Left lung (tissue), 10 donors: ENCODE data around the gene STRADB. TPM values are rescaled to one million over a fixed set of nuclear protein-coding genes. Genes with fewer than 3 reads are reported as not detected.

Source experiments
- ATAC-seq: fragments of 200-7000 bp; cut with Tn5 transposase; one replicate; pipeline ENCODE4 v1.9.1; 2020; ENCODE audit warnings: moderate library complexity
- DNase-seq, 4 donors: peaks; one replicate each; pipeline ENCODE4 v3.0.0-alpha.2; 2013 to 2020
- H3K27ac ChIP-seq, 2 donors: fragments of 200-600 bp; sonication (generic) in 1 of 2; one replicate each; pipeline versions ENCODE4 v1.5.0 to v1.8.0; 2020 to 2021
- H3K27me3 ChIP-seq, 2 donors: fragments of 200-600 bp; sonication (generic) in 1 of 2; one replicate each; pipeline versions ENCODE4 v1.5.0 to v1.8.0; 2020 to 2021
- H3K36me3 ChIP-seq, 2 donors: fragments of 200-600 bp; sonication (generic) in 1 of 2; one replicate each; pipeline versions ENCODE4 v1.5.0 to v1.8.0; 2020 to 2021
- H3K4me1 ChIP-seq, 2 donors: fragments of 200-600 bp; one replicate each; pipeline ENCODE4 v1.8.0; 2021
- H3K4me3 ChIP-seq, 2 donors: fragments of 200-600 bp; sonication (generic) in 1 of 2; one replicate each; pipeline versions ENCODE4 v1.5.0 to v1.8.0; 2020 to 2021; ENCODE audit warnings: mild to moderate bottlenecking in 1 of 2
- H3K9me3 ChIP-seq, 2 donors: fragments of 200-600 bp; sonication (generic) in 1 of 2; one replicate each; pipeline versions ENCODE4 v1.5.0 to v1.8.0; 2020 to 2021
- intact Hi-C, 2 donors: fragments of 100-400 bp; cut with DNase I; formaldehyde crosslinking; loops; one replicate each; pipeline versions ENCODE4 v1.11.2 to v1.14.2; 2022
- polyA plus RNA-seq, 6 donors: library from polyadenylated mRNA; unstranded; fragments of 120-200 nt; gene quantifications; one replicate each; pipeline ENCODE4 v1.2.1, GENCODE V29; 2013; ENCODE audit not compliant: insufficient read length in 6 of 6
- total RNA-seq, 2 donors: library from RNA; stranded (reverse); fragmentation: NEBNext Ultra II Directional; extraction: Animal tissue kit (Norgen Biotek cat#: 25700); gene quantifications; one replicate each; pipeline ENCODE4 v1.2.1, GENCODE V29; 2021
- TF ChIP-seq, protein P1 (sequence below), 2 donors: fragments of 200-600 bp; sonication (generic) in 1 of 2; IDR thresholded peaks; one replicate each; pipeline versions ENCODE4 v1.5.0 to v1.8.0; 2021; ENCODE audit warnings: antibody characterized with exemption in 2 of 2
- donor health status: DM: no; HTN: yes; CAD: no.
- donor health status: DM: no; HTN: no; CAD: no.

STRADB gene
- total and polyA plus RNA-seq, 8 donors: 16.0 to 54.9 (median 44.6) TPM

DNA sequence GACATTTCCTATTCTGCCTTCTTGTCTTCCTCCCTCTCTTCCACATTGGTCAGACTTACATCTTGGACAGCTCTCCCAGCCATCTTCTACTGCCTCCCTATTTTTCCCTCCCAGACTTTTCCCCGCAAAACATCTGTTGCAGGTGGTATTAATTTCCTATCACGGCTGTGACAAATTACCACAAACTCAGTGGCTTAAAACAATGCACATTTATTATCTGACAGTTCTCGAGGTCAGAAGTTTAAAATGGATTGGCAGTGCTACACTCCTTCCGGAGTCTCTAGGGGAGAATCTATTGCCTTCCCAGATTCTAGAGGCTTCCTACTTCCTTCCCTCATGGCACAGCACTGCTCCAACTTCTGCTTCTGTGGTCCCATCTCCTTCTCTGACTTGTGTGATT lies 33.3 kb downstream of the STRADB start:
- Histone ChIP-seq H3K4me1 (no peaks in the 10 kb centered on the region), H3K27me3 (no peaks in the 10 kb centered on the region), H3K27ac (no peak overlapping the region), H3K9me3 (no peaks in the 10 kb centered on the region), H3K36me3 (peaks cover 0 to 21% of the 10 kb centered on the region in 2 donors), H3K4me3 (no peak overlapping the region)
- DNase-seq: no peak
- TF ChIP-seq, protein P1, sequence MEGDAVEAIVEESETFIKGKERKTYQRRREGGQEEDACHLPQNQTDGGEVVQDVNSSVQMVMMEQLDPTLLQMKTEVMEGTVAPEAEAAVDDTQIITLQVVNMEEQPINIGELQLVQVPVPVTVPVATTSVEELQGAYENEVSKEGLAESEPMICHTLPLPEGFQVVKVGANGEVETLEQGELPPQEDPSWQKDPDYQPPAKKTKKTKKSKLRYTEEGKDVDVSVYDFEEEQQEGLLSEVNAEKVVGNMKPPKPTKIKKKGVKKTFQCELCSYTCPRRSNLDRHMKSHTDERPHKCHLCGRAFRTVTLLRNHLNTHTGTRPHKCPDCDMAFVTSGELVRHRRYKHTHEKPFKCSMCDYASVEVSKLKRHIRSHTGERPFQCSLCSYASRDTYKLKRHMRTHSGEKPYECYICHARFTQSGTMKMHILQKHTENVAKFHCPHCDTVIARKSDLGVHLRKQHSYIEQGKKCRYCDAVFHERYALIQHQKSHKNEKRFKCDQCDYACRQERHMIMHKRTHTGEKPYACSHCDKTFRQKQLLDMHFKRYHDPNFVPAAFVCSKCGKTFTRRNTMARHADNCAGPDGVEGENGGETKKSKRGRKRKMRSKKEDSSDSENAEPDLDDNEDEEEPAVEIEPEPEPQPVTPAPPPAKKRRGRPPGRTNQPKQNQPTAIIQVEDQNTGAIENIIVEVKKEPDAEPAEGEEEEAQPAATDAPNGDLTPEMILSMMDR (IDR thresholded peaks at IDR 0.05): no peak
- ATAC-seq: no peak
- intact Hi-C loops: no loop called here

DNA sequence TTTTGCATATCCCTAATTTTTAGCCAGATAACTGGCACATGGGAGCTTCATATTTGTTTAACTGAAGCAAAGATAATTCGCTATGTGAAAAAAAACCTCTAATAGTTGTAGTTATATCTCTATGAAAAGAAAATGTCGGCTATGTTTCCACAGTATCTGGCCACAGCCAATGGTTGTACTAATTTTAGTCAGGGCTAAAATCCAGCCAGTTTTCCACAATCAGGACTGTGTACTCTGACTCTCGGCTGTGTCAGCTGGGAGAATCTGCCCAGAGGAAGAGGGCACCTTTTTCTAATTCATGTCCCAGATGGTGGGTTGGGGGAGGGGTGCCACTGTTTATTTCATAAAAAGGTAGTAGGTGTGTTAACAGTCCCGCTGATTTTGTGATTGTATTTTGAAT lies 38.8 kb downstream of the STRADB start:
- ATAC-seq: no peak
- Histone ChIP-seq H3K27me3 (no peaks in the 10 kb centered on the region), H3K4me3 (no peak overlapping the region), H3K36me3 (no peaks in the 10 kb centered on the region), H3K4me1 (no peaks in the 10 kb centered on the region), H3K27ac (no peak overlapping the region), H3K9me3 (no peaks in the 10 kb centered on the region)
- intact Hi-C loops: no loop called here
- TF ChIP-seq, protein P1 (IDR thresholded peaks at IDR 0.05): no peak
- no peak for DNase-seq

DNA sequence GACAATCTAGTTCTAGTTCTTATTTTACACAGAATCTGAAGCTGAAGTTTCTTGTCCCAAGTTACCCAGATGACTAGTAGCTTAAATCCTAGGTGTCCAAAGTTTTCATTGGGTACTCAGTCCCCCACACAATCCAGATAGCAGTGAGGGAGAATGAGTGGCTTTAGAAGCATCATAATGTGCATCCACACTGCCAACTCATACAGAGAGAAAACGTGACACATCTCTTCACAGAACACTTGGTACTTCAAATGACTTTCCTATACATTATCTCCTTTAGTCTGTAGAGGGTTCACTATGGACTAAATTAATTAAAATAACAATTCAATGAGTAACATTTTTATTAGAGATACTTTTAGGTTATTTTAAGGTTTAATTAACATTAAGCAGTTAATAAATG lies 45.2 kb downstream of the STRADB start:
- no peaks in the 10 kb centered on the region for H3K4me1 ChIP-seq
- H3K4me3 ChIP-seq: no peak overlapping the region
- ATAC-seq: no peak
- peaks cover 0 to 3% of the 10 kb centered on the region in 2 donors for H3K9me3 ChIP-seq
- TF ChIP-seq, protein P1 (IDR thresholded peaks at IDR 0.05): no peak
- DNase-seq: no peak
- no peaks in the 10 kb centered on the region for H3K27me3 ChIP-seq
- no peak overlapping the region for H3K27ac ChIP-seq
- intact Hi-C loops: no loop called here
- H3K36me3 ChIP-seq: no peaks in the 10 kb centered on the region

DNA sequence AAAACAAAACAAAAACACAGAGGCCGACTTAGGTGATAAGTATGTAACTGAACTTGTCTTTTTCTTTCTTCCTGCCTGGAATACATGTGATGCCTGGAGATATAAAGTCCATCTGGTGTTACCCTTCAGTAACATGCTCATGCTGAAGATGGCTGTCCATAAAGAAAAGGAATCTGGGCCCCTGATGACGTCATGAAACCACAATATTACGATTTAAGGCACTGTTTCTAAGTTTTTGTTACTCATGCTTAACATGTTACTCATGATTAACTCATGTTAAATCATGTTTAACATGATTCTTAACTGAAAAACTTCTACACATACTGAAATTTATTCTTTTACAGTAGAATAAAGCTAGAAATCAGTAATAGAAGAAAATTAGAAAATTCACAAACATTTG lies 49.0 kb downstream of the STRADB start:
- DNase-seq (no peak), ATAC-seq (no peak)
- no peaks in the 10 kb centered on the region for H3K36me3 ChIP-seq
- H3K4me1 ChIP-seq: no peaks in the 10 kb centered on the region
- H3K4me3 ChIP-seq: no peak overlapping the region
- intact Hi-C loops: no loop called here
- no peaks in the 10 kb centered on the region for H3K27me3 ChIP-seq
- H3K9me3 ChIP-seq: peaks cover 0 to 26% of the 10 kb centered on the region in 2 donors
- TF ChIP-seq, protein P1 (IDR thresholded peaks at IDR 0.05): no peak
- H3K27ac ChIP-seq: no peak overlapping the region

DNA sequence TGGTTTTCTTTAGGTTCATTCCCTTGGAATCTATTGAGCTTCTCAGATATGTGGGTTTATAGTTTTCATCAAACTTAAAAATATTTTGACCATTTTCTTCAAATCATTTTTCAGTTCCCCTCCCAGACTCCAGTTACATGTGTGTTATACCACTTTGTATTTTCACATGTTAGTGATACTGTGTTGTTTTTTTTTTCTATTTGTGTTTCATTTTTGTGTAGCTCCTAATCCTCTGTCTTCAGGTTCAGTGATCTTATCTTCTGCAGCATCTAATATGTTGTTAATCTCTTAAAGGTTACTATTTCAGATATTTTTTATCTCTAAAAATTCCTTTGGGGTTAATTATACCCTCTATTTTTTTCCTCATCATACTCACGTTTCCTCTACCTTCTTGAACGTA lies 51.2 kb downstream of the STRADB start:
- TF ChIP-seq, protein P1 (IDR thresholded peaks at IDR 0.05): no peak
- Histone ChIP-seq H3K4me1 (no peaks in the 10 kb centered on the region), H3K27me3 (no peaks in the 10 kb centered on the region), H3K4me3 (no peak overlapping the region), H3K27ac (no peak overlapping the region), H3K9me3 (peaks cover 0 to 26% of the 10 kb centered on the region in 2 donors), H3K36me3 (no peaks in the 10 kb centered on the region)
- ATAC-seq: no peak
- DNase-seq: no peak
- intact Hi-C loops: no loop called here
